NOMO-1 treated with DMSO at 0.1 percent for 48 hours (cell line): Measurements from ENCODE around the gene GPR15LG.
"Not testable (repeated sequence)": the region's sequence is repeated elsewhere in the genome, so short reads cannot be mapped to it uniquely, and the experiment has no call there.

Experiments used
- DNase-seq: peaks from one replicate; lab custom pipeline; 2025; ENCODE audit not compliant: unreplicated experiment; lab: John Stamatoyannopoulos, UW

The GPR15LG gene

DNA sequence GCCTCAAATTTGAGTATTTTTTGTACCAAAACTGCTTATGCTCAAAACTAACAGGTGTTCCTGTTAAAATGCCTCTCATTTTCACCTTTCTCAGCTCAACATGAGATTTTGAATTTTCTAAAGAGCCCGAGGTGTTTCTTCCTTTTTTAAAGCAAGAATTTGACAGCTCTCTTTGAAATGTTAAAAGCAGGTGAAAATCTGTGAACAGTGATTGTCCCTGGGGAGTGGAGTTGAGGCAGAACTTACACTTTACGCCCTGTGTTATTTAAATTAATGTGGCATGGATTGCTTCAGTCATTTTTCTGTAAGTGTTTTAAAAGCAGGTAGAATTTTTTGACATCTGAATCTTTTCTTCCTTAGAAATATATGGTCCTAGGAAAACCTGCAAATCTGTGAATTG, 9.2 kb upstream of the GPR15LG start:
- DNase-seq = no peak

DNA sequence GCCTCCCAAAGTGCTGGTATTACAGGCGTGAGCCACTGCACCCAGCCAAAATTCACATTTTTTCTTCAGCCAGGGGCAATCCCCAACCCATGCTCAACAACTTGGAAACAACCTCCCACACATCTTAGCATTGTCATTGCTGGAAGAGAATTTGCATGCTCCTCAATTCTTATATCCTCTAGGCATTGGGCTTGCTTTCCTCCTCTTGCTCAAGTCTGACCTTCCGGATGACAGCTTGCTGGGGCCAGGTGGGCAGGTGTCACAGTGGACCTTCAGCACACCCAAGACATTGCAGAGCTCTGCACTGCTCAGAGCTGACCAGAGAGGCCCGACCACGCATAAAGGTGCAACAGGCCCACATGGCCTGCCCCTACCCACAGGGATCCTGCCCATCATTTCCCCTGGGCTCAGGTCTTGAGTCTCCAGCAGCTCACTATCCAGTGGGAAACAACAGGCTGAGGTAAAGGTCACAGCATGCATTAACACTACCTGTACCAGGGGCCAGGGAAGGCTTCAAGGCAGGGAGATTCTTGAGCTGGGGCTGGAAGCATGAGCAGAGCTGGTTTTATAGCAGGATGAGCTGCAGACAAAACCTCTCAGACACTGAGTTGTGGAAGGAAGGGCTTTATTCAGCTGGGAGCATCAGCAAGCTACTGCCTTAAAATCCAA, 6.8 kb upstream of the GPR15LG start:
- DNase-seq = no peak

DNA sequence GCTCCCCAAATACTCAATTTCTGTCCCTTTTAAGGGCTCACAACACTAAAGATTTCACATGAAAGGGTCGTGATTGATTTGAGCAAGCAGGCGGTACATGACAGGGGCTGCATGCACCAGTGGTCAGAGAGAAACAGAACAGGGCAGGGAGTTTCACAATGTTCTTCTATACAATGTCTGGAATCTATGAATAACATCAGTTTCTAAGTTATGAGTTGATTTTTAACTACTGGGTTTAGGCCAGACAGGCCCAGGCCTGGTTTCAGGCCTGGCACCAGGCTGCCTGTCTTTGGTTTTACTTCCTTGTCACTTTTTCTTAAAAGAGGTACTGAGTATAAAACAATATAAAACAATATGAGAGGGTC, 6.3 kb upstream of the GPR15LG start:
- DNase-seq = not testable (repeated sequence)

DNA sequence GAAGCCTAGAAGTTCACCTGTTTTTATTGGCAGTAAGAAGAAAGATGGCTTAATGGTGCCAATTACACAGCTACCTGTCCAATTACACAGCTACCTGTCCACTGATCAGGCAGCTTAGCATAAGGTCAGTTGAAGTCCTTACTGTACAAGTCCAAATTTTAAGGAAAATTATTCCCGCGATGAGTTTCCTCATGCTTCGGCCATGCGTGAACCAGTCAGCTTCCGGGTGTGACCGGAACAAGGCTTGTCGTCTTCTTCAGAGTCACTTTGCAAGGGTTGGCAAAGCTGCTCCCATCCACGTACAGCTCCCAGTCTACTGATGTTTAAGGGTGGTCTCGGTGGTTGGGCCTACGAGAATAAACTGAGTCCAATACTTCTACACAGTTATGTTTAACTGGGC, 5.2 kb upstream of the GPR15LG start:
- not testable (repeated sequence) for DNase-seq

DNA sequence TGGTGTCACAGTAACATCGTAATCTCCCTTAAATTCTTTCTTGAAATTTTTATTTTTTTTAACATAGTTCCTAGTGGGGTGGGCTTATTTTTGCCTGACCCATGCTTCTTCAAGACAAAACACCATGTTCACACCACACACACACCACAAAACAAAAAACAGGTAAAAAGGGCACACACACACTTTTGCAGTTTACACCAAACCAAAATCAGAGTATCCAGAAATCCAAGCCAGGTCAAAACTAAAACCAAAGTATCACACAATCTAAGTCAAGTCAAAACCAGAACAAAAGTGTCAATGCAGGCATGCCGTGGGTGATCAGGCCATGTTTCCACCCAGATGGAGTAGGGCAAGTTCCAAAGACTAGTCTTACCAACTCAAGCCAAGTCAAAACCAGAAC, 2.4 kb upstream of the GPR15LG start:
- not testable (repeated sequence) for DNase-seq

DNA sequence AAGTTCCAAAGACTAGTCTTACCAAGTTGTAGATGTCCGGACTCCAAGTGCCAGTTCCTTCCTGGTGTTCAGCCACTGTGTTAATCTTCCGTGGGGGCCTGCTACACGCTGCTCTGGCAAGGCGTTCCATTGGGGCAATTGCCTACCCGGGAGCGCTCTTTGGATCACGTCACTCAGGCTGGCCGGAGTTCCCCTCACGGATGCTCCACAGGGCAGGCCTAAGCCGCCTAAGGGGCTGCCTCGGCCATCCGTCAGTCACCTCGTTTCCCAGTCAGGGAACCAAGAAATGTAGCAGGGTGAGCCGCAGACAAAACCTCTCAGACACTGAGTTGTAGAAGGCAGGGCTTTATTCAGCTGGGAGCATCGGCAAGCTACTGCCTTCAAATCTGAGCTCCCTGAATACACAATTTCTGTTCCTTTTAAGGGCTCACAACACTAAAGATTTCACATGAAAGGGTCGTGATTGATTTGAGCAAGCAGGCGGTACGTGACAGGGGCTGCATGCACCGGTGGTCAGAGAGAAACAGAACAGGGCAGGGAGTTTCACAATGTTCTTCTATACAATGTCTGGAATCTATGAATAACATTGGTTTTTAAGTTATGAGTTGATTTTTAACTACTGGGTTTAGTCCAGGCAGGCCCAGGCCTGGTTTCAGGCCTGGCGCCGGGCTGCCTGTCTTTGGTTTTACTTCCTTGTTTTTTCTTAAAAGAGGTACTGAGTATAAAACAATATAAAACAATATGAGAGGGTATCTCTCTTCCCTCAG, 1.7 kb upstream of the GPR15LG start:
- peak; percentile 38 for DNase-seq

DNA sequence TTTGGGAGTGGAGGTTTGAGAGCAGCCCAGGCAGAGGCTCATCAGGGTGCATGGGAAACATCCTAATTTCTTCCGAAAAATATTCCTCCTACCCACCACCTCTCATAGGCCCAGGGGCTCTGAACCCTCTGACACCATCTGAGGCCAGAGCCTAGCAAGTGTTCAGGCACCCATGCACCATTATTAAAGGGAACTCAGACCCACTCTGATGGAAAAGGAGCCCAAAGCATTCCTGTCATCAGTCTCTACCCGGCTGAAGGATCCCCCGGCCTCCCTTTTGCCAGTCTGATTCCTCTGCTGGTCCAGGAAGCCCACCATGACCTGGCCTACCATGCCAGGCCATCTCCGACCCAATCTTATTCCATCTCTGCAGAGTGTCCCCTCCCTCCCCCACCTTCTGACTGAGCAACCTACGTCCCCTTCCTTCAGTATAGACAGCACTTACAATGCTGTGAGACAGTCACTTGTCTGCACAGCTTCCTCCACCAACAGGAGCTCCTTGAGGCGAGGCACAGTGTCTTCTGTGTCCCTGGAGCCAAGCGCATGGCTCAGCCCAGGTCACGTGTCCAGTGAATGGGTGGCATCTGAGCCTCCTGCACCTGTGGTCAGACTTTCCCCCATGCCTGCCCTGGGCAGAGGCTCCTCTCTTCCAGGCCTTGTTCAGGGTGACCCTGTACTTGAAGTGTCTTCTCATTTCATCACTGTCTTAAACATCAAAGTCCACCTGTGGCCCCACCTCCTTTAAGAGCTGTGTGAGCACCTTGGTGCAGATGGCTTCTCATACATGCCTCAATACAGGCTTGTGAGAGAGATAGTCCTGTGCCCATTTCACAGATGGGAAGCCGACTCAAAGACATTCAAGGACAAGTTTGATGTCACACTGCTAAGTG, 889 bp upstream of the GPR15LG start:
- DNase-seq = no peak

DNA sequence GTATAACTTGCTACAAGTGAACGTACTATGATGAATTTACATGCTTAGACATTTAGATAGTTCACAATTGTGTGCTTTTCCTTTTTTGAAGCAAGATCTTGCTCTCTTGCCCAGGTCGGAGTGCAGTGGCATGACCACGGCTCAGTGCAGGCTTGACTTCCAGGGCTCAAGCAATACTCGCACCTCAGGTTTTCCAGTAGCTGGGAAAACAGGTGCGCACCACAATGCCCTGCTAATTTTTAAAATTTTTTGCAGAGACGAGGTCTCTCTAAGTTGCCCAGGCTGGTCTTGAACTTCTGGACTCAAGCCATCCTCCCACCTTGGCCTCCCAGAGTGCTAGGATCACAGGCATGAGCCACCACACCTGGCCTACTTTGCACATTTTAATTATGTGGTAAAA, 1.8 kb downstream of the GPR15LG start:
- DNase-seq = no peak

DNA sequence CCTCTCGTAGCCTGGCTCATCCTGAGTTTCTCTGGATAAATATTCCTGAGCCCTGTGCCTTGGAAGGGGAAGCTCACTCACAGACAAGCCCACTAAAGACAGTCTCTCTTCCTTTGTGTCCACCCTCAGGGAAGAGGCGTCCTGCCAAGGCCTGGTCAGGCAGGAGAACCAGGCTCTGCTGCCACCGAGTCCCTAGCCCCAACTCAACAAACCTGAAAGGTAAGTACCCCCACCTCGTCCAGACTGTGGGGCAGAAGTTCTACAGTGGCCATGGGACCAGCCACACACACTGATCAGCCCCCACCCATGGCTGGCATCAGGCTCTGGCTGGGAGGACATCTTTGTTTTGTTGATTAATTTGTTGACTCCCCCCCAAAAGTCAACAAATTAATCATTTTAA, 2.8 kb downstream of the GPR15LG start:
- no peak for DNase-seq

DNA sequence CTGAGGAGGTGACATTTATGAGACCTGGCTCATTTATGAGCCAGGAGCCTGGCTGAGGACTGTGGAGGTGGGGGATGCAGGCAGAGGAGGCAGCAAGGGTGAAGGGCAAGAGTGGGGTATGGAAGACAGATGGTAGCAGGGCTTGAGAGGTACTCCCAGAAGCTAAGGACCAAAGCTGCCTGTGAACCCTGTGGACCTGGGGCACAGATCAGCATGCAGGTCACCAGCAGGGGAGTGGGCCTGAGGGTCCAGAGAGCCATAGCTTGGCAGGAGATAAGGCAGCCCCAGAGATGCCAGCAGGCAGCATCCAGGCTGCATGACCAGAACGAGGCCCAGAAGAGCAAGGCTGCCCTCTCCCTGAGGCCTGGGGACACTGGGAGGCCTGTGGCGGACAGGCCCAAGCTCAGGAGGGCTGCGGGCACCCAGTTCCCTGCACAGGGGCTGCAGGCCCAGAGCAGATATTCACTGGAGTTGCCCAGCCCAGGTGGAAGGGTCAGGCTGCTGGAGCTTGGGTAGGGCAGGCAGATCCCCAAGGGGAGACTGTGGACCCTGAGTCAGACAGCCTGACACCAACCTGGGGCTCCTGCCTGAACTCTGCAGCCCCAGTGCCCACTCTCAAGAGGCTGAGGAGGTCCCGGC, 3.4 kb downstream of the GPR15LG start:
- no peak for DNase-seq

DNA sequence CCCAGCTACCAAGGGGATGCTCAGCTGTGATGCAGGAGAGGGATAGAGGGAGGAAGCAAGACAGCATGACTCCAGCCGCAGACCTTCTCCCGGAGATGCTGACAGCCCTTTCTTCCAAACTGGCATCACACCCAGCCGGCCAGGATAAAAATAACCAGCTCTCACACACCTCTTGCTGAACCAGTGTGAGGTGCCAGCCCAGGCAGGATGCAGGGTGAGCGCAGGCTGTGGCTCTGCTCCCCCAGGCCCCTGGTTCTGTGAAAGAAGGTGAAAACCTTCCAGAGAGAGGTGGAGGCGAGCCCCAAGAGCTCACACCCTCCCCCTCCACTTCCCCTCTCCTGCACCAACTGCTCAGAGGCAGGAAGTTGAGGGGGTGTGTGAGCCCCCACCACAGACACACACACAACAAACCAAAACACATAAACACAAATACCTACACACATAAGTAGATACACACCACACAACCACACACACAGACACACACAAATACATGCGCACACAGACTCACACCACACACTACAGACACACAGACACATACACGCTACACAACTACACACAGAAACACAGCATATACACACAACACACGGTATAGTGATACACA, 4.0 kb downstream of the GPR15LG start:
- no peak for DNase-seq

DNA sequence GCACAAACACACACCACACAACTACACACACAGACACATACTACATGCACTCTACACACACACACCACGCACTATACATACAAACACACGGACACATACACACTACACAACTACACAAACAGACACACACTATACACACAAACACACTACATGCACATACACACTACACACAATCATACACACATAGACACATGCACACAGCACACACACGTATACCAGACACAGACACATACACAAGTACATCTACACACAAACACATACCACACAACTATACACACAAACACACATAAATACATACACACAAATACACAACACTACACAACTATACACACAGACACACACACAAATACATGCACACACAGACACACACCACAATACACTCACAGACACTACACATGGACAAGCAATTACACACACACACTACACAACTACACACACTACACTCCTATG, 4.6 kb downstream of the GPR15LG start:
- no peak for DNase-seq

DNA sequence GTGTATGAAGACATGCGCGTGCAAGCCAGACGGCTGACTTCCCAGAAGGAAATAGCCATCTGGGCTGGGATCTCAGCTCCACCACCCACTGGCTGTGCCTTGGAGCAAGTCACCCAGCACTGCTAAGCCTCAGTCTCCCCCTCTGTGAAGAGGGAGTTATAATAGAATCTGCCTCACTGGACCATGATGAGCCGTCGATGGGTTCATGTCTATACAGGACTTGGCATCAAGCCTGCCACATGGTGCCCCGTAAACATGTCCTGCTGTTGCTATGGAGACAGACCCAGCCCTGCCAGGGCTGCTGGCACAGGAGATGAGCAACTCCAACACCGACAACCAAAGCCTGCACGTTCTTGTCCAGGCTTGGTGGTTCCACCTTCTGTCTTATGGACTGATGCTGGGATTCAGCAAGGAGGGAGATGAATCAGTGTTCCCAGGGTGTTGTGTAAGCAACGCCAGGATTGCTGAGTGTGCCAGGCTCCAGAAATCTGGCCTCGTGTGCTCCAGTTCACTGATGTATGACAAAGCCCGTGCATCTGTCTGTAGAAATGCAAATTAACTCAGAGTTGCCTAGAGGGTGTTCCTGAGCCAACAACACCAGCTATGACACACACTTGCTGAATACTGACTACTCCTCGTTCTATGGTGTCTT, 5.6 kb downstream of the GPR15LG start:
- DNase-seq = no peak

DNA sequence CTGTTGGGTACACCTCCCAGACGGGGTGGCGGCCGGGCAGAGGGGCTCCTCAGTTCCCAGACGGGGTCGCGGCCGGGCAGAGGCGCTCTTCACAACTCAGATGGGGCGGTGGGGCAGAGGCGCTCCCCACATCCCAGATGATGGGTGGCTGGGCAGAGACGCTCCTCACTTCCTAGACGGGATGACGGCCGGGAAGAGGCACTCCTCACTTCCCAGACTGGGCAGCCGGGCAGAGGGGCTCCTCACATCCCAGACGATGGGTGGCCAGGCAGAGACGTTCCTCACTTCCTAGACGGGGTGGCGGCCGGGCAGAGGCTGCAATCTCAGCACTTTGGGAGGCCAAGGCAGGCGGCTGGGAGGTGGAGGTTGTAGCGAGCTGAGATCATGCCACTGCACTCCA, 6.8 kb downstream of the GPR15LG start:
- not testable (repeated sequence) for DNase-seq

DNA sequence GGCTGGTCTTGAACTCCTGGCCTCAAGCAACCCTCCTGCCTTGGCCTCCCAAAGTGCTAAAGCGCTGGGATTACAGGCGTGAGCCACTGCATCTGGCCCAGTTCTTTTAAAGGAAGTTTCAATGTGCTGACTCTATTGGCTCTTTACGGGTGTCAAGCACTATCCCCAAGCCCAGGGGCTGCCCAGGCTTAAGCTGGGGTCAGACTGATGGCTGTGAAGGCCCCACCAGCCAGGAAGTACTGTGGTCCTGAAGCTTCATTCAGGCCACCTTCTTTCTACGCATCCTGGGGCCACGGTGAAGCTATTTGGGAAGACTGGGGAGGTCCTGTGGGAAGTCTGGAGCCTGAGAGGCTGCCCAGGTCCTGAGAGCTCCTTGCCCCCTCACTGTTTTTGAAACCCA, 8.0 kb downstream of the GPR15LG start:
- no peak for DNase-seq

DNA sequence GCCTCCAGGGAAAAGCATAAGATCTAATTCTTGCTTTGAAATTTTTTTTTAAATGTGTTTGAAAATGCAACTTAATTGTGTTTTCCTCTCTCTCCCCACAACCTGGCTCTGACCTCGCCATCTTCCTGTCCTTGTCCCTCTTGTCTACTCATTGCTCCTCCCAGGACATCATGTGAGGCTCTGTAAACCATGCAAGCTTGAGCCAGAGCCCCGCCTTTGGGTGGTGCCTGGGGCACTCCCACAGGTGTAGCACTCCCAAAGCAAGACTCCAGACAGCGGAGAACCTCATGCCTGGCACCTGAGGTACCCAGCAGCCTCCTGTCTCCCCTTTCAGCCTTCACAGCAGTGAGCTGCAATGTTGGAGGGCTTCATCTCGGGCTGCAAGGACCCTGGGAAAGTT, 10.9 kb downstream of the GPR15LG start:
- DNase-seq = no peak

DNA sequence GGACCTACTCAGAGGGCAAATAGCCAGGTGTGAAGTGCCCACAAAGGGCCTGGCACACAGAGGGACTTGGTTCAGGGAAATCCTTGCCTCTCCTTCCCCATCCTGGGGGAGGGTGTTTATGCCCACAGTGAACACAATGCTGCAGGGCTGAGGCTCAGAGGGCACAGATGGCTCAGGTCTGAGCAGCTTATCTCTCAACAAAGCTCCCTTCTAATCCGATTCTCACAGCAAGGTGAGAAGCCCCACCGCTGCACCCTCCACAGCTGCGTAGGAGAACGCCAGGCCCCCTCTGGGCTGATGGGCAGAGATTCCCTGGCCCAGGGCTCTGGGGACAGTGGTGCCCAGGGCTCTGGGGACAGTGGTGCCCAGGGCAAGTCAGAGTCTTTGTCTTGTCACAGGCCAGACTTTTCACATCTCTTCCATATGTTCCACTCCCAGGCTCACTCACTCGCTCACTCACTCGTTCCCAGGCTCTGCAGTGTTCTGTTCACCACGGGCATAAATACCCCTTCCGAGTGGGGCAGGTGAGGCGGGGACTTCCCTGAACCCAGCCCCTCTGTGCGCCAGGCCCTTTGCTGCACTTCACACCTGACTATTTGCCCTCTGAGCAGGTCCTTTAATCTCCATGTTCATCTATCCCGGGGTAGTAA, 12.1 kb downstream of the GPR15LG start:
- DNase-seq = no peak

DNA sequence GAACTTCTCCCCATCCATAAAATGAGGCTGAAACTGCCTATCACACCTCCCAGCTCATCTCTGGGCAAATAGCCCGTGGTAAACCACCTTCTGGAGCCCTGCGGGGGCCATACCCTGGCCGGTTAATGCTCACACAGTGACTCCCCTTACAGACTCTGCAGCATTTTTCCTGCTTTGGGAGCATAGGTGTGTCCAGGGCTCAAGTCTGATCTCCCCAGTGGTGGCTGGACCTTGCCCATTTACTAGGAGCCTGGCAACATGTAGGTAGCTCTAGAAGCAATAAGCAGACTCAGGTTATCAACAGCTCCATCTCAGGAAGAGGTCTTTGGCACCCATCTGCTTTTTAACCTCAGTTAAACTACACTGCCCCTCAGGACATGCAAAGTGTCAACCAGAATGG, 15.2 kb downstream of the GPR15LG start:
- no peak for DNase-seq

DNA sequence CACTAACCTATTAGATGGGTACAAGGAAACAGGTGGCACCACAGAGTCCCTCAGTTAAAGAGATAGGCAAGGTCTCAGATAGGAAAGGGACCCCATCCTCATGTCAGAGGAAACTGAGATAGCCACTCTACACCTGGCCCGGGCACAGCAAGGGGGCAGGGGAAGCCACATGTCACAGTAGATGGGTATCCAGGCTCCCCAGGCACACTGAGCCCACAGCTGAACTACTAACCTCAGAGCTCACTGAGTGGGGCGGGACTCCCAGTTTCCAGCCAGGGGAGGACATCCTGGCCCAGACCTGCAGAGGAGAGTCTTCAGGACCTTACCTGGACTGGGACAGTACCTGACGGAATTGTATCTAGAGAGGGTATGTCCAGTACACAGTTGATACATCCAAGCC, 17.0 kb downstream of the GPR15LG start:
- DNase-seq = no peak

DNA sequence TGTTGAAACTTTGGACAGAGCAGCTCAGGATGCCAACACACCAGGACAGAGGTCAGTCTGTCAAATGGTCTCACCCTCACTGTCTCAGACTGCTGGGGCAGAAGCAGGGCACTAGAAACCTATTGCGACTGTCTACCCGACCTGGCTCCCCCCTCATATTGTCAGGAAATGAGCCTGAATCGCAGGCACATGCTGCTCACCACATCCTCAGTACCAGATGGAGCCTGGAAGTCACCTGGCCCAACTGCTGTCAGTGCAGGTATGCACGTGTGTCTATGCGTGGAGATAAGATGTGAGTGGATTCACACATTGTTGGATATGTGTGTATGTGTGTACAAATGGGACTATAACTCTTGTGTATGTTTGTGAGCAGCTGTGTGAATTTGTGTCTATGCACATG, 17.5 kb downstream of the GPR15LG start:
- DNase-seq = no peak
